B cell (primary cell): ENCODE measurements around the gene FREM3. TPM values are rescaled to one million over a fixed set of nuclear protein-coding genes. Genes with fewer than 3 reads are reported as not detected.

Experiments
- ATAC-seq: fragments of 200-7000 bp; cut with Tn5 transposase; one replicate; pipeline ENCODE4 v1.10.0; 2021; ENCODE audit warnings: low read depth, mild to moderate bottlenecking, moderate number of reproducible peaks, moderate library complexity
- CTCF ChIA-PET: fragments of 350-600 bp; sonication (Branson Sonifier 250); formaldehyde crosslinking; loops from one replicate; lab custom pipeline; 2021; ENCODE audit warnings: antibody characterized with exemption, inconsistent platforms; lab: Charles Lee
- POLR2A ChIA-PET: fragments of 350-600 bp; sonication (Branson Sonifier 250); formaldehyde crosslinking; loops from one replicate; lab custom pipeline; 2021; ENCODE audit warnings: antibody characterized with exemption; lab: Charles Lee
- DNase-seq: peaks from one replicate; pipeline ENCODE4 v3.0.0; 2013
- H2AFZ ChIP-seq: 2 replicates; pipeline ENCODE4 v1.6.1; 2012; ENCODE audit warnings: mild to moderate bottlenecking, low read depth, low read length; ENCODE audit not compliant: insufficient read depth, poor library complexity, severe bottlenecking
- H3K27ac ChIP-seq, 2 donors: 1 replicate in 1 of 2; 2 replicates in 1 of 2; pipeline ENCODE4 v1.5.1; 2012 to 2013; ENCODE audit warnings: low read length in 2 of 2, mild to moderate bottlenecking in 2 of 2, moderate library complexity in 1 of 2
- H3K27me3 ChIP-seq, 4 experiments: fragments of 200-600 bp in 1 of 4; sonication (generic) in 1 of 4; replicated peaks in 1 of 4; 1 replicate in 2 of 4; 2 replicates in 2 of 4; pipeline versions ENCODE4 v1.6.1 to v1.7.0; 2013 to 2016; ENCODE audit warnings: low read length in 3 of 4, mild to moderate bottlenecking in 2 of 4, mixed read lengths in 1 of 4, moderate library complexity in 1 of 4; ENCODE audit not compliant: insufficient read depth in 4 of 4, control insufficient read depth in 3 of 4; ENCODE audit errors: control extremely low read depth in 1 of 4
- H3K36me3 ChIP-seq, 2 experiments: replicated peaks in 1 of 2; 1 replicate in 1 of 2; 2 replicates in 1 of 2; pipeline versions ENCODE4 v1.6.1 to v1.7.1; 2013; ENCODE audit warnings: low read length in 1 of 2; ENCODE audit not compliant: insufficient read depth in 2 of 2, control insufficient read depth in 1 of 2; ENCODE audit errors: control extremely low read depth in 1 of 2, extremely low read depth in 1 of 2
- H3K4me1 ChIP-seq, 2 donors: fragments of 200-600 bp in 1 of 2; sonication (generic) in 1 of 2; 1 replicate in 1 of 2; 2 replicates in 1 of 2; pipeline versions ENCODE4 v1.5.1 to v1.6.1; 2013 to 2017; ENCODE audit warnings: low read length in 2 of 2; ENCODE audit not compliant: control insufficient read depth in 2 of 2, insufficient read depth in 2 of 2
- H3K4me2 ChIP-seq: replicated peaks from 2 replicates; pipeline ENCODE3; 2012; ENCODE audit warnings: mild to moderate bottlenecking, low read depth, low read length; ENCODE audit not compliant: poor library complexity, severe bottlenecking
- H3K4me3 ChIP-seq, 5 experiments: fragments of 200-600 bp in 1 of 5; sonication (generic) in 1 of 5; 1 replicate in 3 of 5; 2 replicates in 2 of 5; pipeline versions ENCODE4 v1.5.1 to v1.7.0; 2011 to 2016; ENCODE audit warnings: low read length in 4 of 5, mild to moderate bottlenecking in 4 of 5, low read depth in 2 of 5, control low read depth in 1 of 5, moderate library complexity in 1 of 5; ENCODE audit not compliant: insufficient read depth in 1 of 5; ENCODE audit errors: control extremely low read depth in 1 of 5, extremely low read depth in 1 of 5
- H3K79me2 ChIP-seq: fragments of 200-600 bp; sonication (generic); one replicate; pipeline ENCODE4 v1.6.0; 2016; ENCODE audit warnings: low read length; ENCODE audit not compliant: control insufficient read depth, insufficient read depth
- H3K9ac ChIP-seq: fragments of 200-600 bp; sonication (generic); 2 replicates; pipeline ENCODE4 v1.6.1; 2017; ENCODE audit warnings: mild to moderate bottlenecking, low read length, moderate library complexity
- H3K9me3 ChIP-seq, 3 donors: one replicate each; pipeline versions ENCODE4 v1.6.1 to v1.7.1; 2013; ENCODE audit warnings: low read length in 2 of 3; ENCODE audit not compliant: control insufficient read depth in 2 of 3, insufficient read depth in 1 of 3; ENCODE audit errors: control extremely low read depth in 1 of 3
- H4K20me1 ChIP-seq: 2 replicates; pipeline ENCODE4 v1.6.0; 2012; ENCODE audit warnings: mild to moderate bottlenecking, low read length; ENCODE audit not compliant: insufficient read depth, control insufficient read depth, poor library complexity, severe bottlenecking
- H3K27ac Mint-ChIP-seq: one replicate; pipeline ENCODE4 v1.8.0; 2021; ENCODE audit warnings: mixed read lengths
- H3K27me3 Mint-ChIP-seq: one replicate; pipeline ENCODE4 v1.8.0; 2021; ENCODE audit warnings: mixed read lengths
- H3K4me1 Mint-ChIP-seq: one replicate; pipeline ENCODE4 v1.8.0; 2021; ENCODE audit warnings: mixed read lengths
- H3K4me3 Mint-ChIP-seq: one replicate; pipeline ENCODE4 v1.8.0; 2021; ENCODE audit warnings: mixed read lengths
- H3K9me3 Mint-ChIP-seq: one replicate; pipeline ENCODE4 v1.8.0; 2022; ENCODE audit warnings: mixed read lengths; ENCODE audit not compliant: insufficient read depth
- CTCF ChIP-seq: fragments of 200-600 bp; IDR thresholded peaks from one replicate; pipeline ENCODE4 v1.8.0; 2022; ENCODE audit warnings: antibody characterized with exemption, mild to moderate bottlenecking
- EZH2 ChIP-seq: IDR thresholded peaks from 2 replicates; pipeline ENCODE4 v1.6.1; 2012; ENCODE audit warnings: borderline replicate concordance, low read depth, mild to moderate bottlenecking, moderate library complexity, low read length; ENCODE audit not compliant: insufficient read depth, poor library complexity, severe bottlenecking
- WGBS: methylation state at CpG from one replicate; pipeline ENCODE4 v1.1.5; 2013; ENCODE audit warnings: missing lambda C conversion rate; ENCODE audit not compliant: insufficient coverage; 5-methylcytosine and 5-hydroxymethylcytosine counted together
- intact Hi-C: fragments of 100-400 bp; cut with micrococcal nuclease; formaldehyde crosslinking; loops from one replicate; pipeline ENCODE4 v1.10.0; 2022
- polyA minus RNA-seq: library from RNA; depleted of rRNA, polyadenylated mRNA; stranded (reverse); fragments of >200 nt; gene quantifications from 2 replicates; pipeline ENCODE4 v1.2.3, GENCODE V29; 2012
- polyA plus RNA-seq: library from polyadenylated mRNA; depleted of rRNA; stranded (reverse); fragments of >200 nt; gene quantifications from 2 replicates; pipeline ENCODE4 v1.2.3, GENCODE V29; 2012
- total RNA-seq, 2 donors: library from RNA; stranded (reverse); fragments of 120-200 nt in 1 of 2; gene quantifications; 1 replicate in 1 of 2; 2 replicates in 1 of 2; pipeline versions ENCODE4 v1.2.3 to v1.2.4, GENCODE V29; 2013 to 2022

Gene FREM3
- total RNA-seq (not detected in 2 replicates), polyA plus RNA-seq (not detected in 2 replicates), polyA minus RNA-seq (not detected in 2 replicates)
- total RNA-seq (2013) = under 0.01 TPM

GRCh38 chr4:143700416-143701352 lies at the start of gene FREM3:
Gene FREM3, minus strand, starts transcription at chr4:143700675. Its CDS starts 0 bp downstream, at chr4:143700675.
- Histone ChIP-seq H4K20me1 (no peaks in the 10 kb centered on the region), H2AFZ (no peak within 1 kb of the TSS), H3K4me2 (peak within 1 kb of the TSS; percentile 59), H3K79me2 (no peaks in the 10 kb centered on the region), H3K27ac (no peak within 1 kb of the TSS), H3K4me3 (no peak within 1 kb of the TSS), H3K27me3 (peaks cover 0 to 34% (median 14%) of the 10 kb centered on the region in 4 experiments), H3K9me3 (peaks cover 0 to 19% (median 0%) of the 10 kb centered on the region in 3 donors), H3K4me1 (peaks cover 18 to 22% of the 10 kb centered on the region in 2 donors), H3K36me3 (no peaks in the 10 kb centered on the region), H3K9ac (no peak within 1 kb of the TSS)
- WGBS = 2% methylated on average over 59 of the region's 64 CpGs
- POLR2A ChIA-PET = no interaction called here
- Mint-ChIP-seq H3K27ac (no peak within 1 kb of the TSS), H3K4me1 (peaks cover 13% of the 10 kb centered on the region), H3K4me3 (peak within 1 kb of the TSS; percentile 55), H3K27me3 (peaks cover 55% of the 10 kb centered on the region), H3K9me3 (no peaks in the 10 kb centered on the region)
- DNase-seq (no peak), ATAC-seq (no peak)
- TF ChIP-seq CTCF (no peak), EZH2 (no peak)
- intact Hi-C loops = no loop called here
- CTCF ChIA-PET = no interaction called here

- no peaks in the 10 kb centered on the region for H3K79me2 ChIP-seq
- peaks cover 4% of the 10 kb centered on the region for H3K27me3 Mint-ChIP-seq
- no peaks in the 10 kb centered on the region for H3K27me3 ChIP-seq
- H3K9me3 ChIP-seq = no peaks in the 10 kb centered on the region
- no peak for TF ChIP-seq CTCF
- no peak for TF ChIP-seq EZH2
- no peak overlapping the region for H3K4me3 ChIP-seq
- H3K4me3 Mint-ChIP-seq = no peak overlapping the region
- ATAC-seq = no peak
- H4K20me1 ChIP-seq = no peaks in the 10 kb centered on the region
- H3K4me2 ChIP-seq = no peak overlapping the region
- H3K9ac ChIP-seq = no peak overlapping the region
- no peaks in the 10 kb centered on the region for H3K36me3 ChIP-seq
- no peaks in the 10 kb centered on the region for H3K4me1 Mint-ChIP-seq
- no peaks in the 10 kb centered on the region for H3K4me1 ChIP-seq
- no peak overlapping the region for H3K27ac Mint-ChIP-seq
- H3K27ac ChIP-seq = no peak overlapping the region
- no peaks in the 10 kb centered on the region for H3K9me3 Mint-ChIP-seq
- ChIA-PET CTCF (no interaction called here), POLR2A (no interaction called here)
- H2AFZ ChIP-seq = no peak overlapping the region
- DNase-seq = no peak
- intact Hi-C loops = no loop called here
Measured at GRCh38 chr4:143745874-143746273, 45.4 kb upstream of the FREM3 start.
